Trophoblast cell (in vitro differentiated cells and primary cell): ENCODE measurements around the gene AHDC1.

Experiments
- DNase-seq, 2 donors: peaks; one replicate each; pipeline ENCODE4 v3.0.0-alpha.2; 2016
- H2AFZ ChIP-seq: 2 replicates; pipeline ENCODE4 v1.6.1; 2013; ENCODE audit warnings: low read length, moderate library complexity, mild to moderate bottlenecking; ENCODE audit not compliant: insufficient read depth, poor library complexity
- H2AK5ac ChIP-seq: 2 replicates; pipeline ENCODE4 v1.6.1; 2013; ENCODE audit warnings: mild to moderate bottlenecking, low read length
- H2BK120ac ChIP-seq: 2 replicates; pipeline ENCODE4 v1.6.1; 2013; ENCODE audit warnings: low read length, mild to moderate bottlenecking, moderate library complexity; ENCODE audit not compliant: insufficient read depth, poor library complexity
- H2BK12ac ChIP-seq: 2 replicates; pipeline ENCODE4 v1.6.1; 2013; ENCODE audit warnings: mild to moderate bottlenecking, low read length, moderate library complexity
- H2BK5ac ChIP-seq: 2 replicates; pipeline ENCODE4 v1.6.1; 2013; ENCODE audit warnings: low read length, low read depth, moderate library complexity, mild to moderate bottlenecking; ENCODE audit not compliant: poor library complexity
- H3K14ac ChIP-seq: 2 replicates; pipeline ENCODE4 v1.6.1; 2013; ENCODE audit warnings: mild to moderate bottlenecking, low read length
- H3K18ac ChIP-seq: 2 replicates; pipeline ENCODE4 v1.6.1; 2013; ENCODE audit warnings: mild to moderate bottlenecking, low read length
- H3K23ac ChIP-seq: 2 replicates; pipeline ENCODE4 v1.6.1; 2013; ENCODE audit warnings: low read length
- H3K27ac ChIP-seq: 2 replicates; pipeline ENCODE4 v1.5.1; 2013; ENCODE audit warnings: low read depth, mild to moderate bottlenecking, inconsistent platforms, low read length, moderate library complexity
- H3K27me3 ChIP-seq: 2 replicates; pipeline ENCODE4 v1.6.1; 2013; ENCODE audit warnings: inconsistent platforms, mild to moderate bottlenecking, low read length, moderate library complexity; ENCODE audit not compliant: insufficient read depth
- H3K36me3 ChIP-seq, 2 experiments: 1 replicate in 1 of 2; 2 replicates in 1 of 2; pipeline ENCODE4 v1.6.1; 2013; ENCODE audit warnings: low read length in 2 of 2, mild to moderate bottlenecking in 2 of 2, moderate library complexity in 1 of 2; ENCODE audit not compliant: insufficient read depth in 2 of 2, control insufficient read depth in 1 of 2
- H3K4ac ChIP-seq: 2 replicates; pipeline ENCODE4 v1.6.1; 2013; ENCODE audit warnings: low read depth, mild to moderate bottlenecking, low read length, moderate library complexity
- H3K4me1 ChIP-seq, 2 experiments: 1 replicate in 1 of 2; 2 replicates in 1 of 2; pipeline ENCODE4 v1.6.1; 2013; ENCODE audit warnings: low read length in 2 of 2, mild to moderate bottlenecking in 2 of 2, moderate library complexity in 1 of 2; ENCODE audit not compliant: insufficient read depth in 2 of 2, control insufficient read depth in 1 of 2
- H3K4me2 ChIP-seq: 2 replicates; pipeline ENCODE4 v1.6.1; 2013; ENCODE audit warnings: inconsistent platforms, mild to moderate bottlenecking, low read length, moderate library complexity
- H3K4me3 ChIP-seq: 2 replicates; pipeline ENCODE4 v1.5.1; 2013; ENCODE audit warnings: mild to moderate bottlenecking, low read depth, low read length, inconsistent platforms
- H3K79me1 ChIP-seq: one replicate; pipeline ENCODE4 v1.6.1; 2013; ENCODE audit warnings: low read length
- H3K79me2 ChIP-seq: 2 replicates; pipeline ENCODE4 v1.6.1; 2013; ENCODE audit warnings: low read length, mild to moderate bottlenecking; ENCODE audit not compliant: control insufficient read depth, insufficient read depth, poor library complexity
- H3K9ac ChIP-seq: 2 replicates; pipeline ENCODE4 v1.6.1; 2013; ENCODE audit warnings: mild to moderate bottlenecking, low read length
- H3K9me3 ChIP-seq: 2 replicates; pipeline ENCODE4 v1.6.1; 2013; ENCODE audit warnings: low read depth, mild to moderate bottlenecking, control low read depth, inconsistent platforms, low read length; ENCODE audit not compliant: insufficient read depth
- H4K12ac ChIP-seq: 2 replicates; pipeline ENCODE4 v1.6.1; 2013; ENCODE audit warnings: low read depth, mild to moderate bottlenecking, low read length, moderate library complexity
- H4K8ac ChIP-seq: 2 replicates; pipeline ENCODE4 v1.6.1; 2013; ENCODE audit warnings: low read depth, mild to moderate bottlenecking, low read length, moderate library complexity
- H4K91ac ChIP-seq: one replicate; pipeline ENCODE4 v1.6.1; 2013; ENCODE audit warnings: low read depth, mild to moderate bottlenecking, low read length, moderate library complexity
- WGBS: extraction: QIAGEN DNeasy Blood & Tissue Kit; methylation state at CpG from one replicate; pipeline ENCODE4 v1.1.7; 2013; ENCODE audit warnings: missing lambda C conversion rate; ENCODE audit not compliant: insufficient read length, insufficient coverage; ENCODE audit errors: extremely low coverage; 5-methylcytosine and 5-hydroxymethylcytosine counted together

Gene AHDC1

DNA sequence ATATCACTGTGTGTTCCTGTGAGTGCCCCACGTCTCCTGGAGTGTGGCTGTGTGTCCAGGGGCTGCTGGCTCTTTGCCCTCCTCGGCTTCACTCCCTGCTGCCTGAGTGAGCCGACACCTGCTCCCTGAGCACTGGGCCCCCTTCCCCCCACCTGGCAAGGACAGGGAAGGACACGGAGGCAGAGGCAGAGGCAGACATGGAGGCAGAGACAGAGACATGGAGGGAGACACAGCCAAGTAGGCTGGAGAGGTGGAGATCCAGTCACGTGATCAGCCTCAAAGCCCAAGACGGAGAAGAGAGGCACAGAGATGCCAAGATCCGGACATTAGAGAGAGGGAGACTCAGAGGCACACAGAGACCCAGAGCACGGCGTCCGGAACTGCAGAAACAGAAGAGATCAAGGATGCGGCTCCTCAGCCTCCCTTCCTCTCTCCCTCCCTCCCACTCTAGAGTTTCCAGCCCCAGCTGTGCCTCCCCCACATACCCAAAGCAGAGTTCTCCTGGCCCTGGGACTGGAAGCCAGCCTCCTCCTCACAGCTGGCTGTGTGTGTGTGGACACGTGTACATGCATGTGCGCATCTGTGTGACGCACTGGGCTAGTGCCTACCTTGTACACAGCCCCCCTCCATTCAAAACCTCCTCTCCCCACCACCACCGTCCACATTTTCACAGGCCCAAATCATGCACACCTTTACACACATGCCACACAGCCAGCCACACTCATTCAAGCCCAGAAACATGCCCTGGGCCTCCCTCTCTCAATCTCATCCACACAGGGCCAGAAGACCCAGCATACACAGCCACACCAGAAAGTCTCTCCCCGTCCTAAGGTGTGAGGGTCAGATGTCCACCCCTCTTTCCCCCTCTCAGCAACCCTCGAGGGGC, 74.9 kb downstream of the AHDC1 start:
- peak overlapping the region; percentile 72 for H3K4me2 ChIP-seq
- H3K36me3 ChIP-seq, result peaks cover 23 to 26% of the 10 kb centered on the region in 2 experiments
- no peak overlapping the region for H3K9ac ChIP-seq
- peak overlapping the region; percentile 74 for H3K14ac ChIP-seq
- peak overlapping the region; percentile 58 for H3K27ac ChIP-seq
- H3K4me1 ChIP-seq, result peaks cover 43 to 45% of the 10 kb centered on the region in 2 experiments
- H3K4ac ChIP-seq, result no peak overlapping the region
- no CpG with 5 or more reads among the region's 17 CpGs for WGBS
- peaks cover 29% of the 10 kb centered on the region for H3K79me1 ChIP-seq
- peaks cover under 1% of the 10 kb centered on the region for H3K9me3 ChIP-seq
- H4K8ac ChIP-seq, result peak overlapping the region; percentile 41
- peak overlapping the region; percentile 19 for H2AFZ ChIP-seq
- no peaks in the 10 kb centered on the region for H3K27me3 ChIP-seq
- peak overlapping the region; percentile 10 for H2AK5ac ChIP-seq
- no peak overlapping the region for H2BK5ac ChIP-seq
- H4K91ac ChIP-seq, result peak overlapping the region; percentile 77
- DNase-seq, result peak; percentile 16 to 44
- H2BK12ac ChIP-seq, result peak overlapping the region; percentile 23
- H4K12ac ChIP-seq, result no peak overlapping the region
- no peak overlapping the region for H3K23ac ChIP-seq
- peak overlapping the region; percentile 29 for H2BK120ac ChIP-seq
- H3K18ac ChIP-seq, result peak overlapping the region; percentile 34
- peaks cover 3% of the 10 kb centered on the region for H3K79me2 ChIP-seq
- H3K4me3 ChIP-seq, result no peak overlapping the region

- peak overlapping the region; percentile 66 for H2BK120ac ChIP-seq
- H2AFZ ChIP-seq, result peak overlapping the region; percentile 48
- H3K4me1 ChIP-seq, result peaks cover 52 to 54% of the 10 kb centered on the region in 2 experiments
- peak overlapping the region; percentile 51 for H3K4me3 ChIP-seq
- peaks cover 3% of the 10 kb centered on the region for H3K79me2 ChIP-seq
- H2AK5ac ChIP-seq, result peak overlapping the region; percentile 59
- peak overlapping the region; percentile 72 for H2BK12ac ChIP-seq
- H3K36me3 ChIP-seq, result peaks cover 14 to 17% of the 10 kb centered on the region in 2 experiments
- peak overlapping the region; percentile 79 for H4K8ac ChIP-seq
- peak overlapping the region; percentile 74 for H3K14ac ChIP-seq
- H3K4ac ChIP-seq, result peak overlapping the region; percentile 28
- peaks cover 2% of the 10 kb centered on the region for H3K9me3 ChIP-seq
- peaks cover 36% of the 10 kb centered on the region for H3K79me1 ChIP-seq
- H3K23ac ChIP-seq, result no peak overlapping the region
- H2BK5ac ChIP-seq, result peak overlapping the region; percentile 44
- peak overlapping the region; percentile 77 for H4K91ac ChIP-seq
- H4K12ac ChIP-seq, result peak overlapping the region; percentile 75
- H3K27me3 ChIP-seq, result no peaks in the 10 kb centered on the region
- no CpG with 5 or more reads among the region's 71 CpGs for WGBS
- peak overlapping the region; percentile 78 for H3K18ac ChIP-seq
- H3K27ac ChIP-seq, result peak overlapping the region; percentile 58
- peak; percentile 96 to 99 for DNase-seq
- no peak overlapping the region for H3K9ac ChIP-seq
- H3K4me2 ChIP-seq, result peak overlapping the region; percentile 72
These were observed 75.8 kb downstream of the AHDC1 start for GRCh38 chr1:27527890-27528817.

GRCh38 chr1:27527223-27527889, 76.6 kb downstream of the AHDC1 start:
- H2BK5ac ChIP-seq, result peak overlapping the region; percentile 44
- WGBS, result no CpG with 5 or more reads among the region's 27 CpGs

More at GRCh38 chr1:27527223-27527889, 76.6 kb downstream of the AHDC1 start:
- peaks cover 3% of the 10 kb centered on the region for H3K79me2 ChIP-seq
- no peak overlapping the region for H3K23ac ChIP-seq
- H3K9me3 ChIP-seq, result peaks cover 2% of the 10 kb centered on the region
- H2AFZ ChIP-seq, result peak overlapping the region; percentile 48
- H3K4me3 ChIP-seq, result peak overlapping the region; percentile 51
- H3K14ac ChIP-seq, result peak overlapping the region; percentile 74
- H3K27me3 ChIP-seq, result no peaks in the 10 kb centered on the region
- peak overlapping the region; percentile 72 for H2BK12ac ChIP-seq
- H4K8ac ChIP-seq, result peak overlapping the region; percentile 79
- peaks cover 6 to 9% of the 10 kb centered on the region in 2 experiments for H3K36me3 ChIP-seq
- peak overlapping the region; percentile 72 for H3K4me2 ChIP-seq
- no peak overlapping the region for H3K9ac ChIP-seq
- peak overlapping the region; percentile 58 for H3K27ac ChIP-seq
- H3K79me1 ChIP-seq, result peaks cover 44% of the 10 kb centered on the region
- peak overlapping the region; percentile 59 for H2AK5ac ChIP-seq
- DNase-seq, result peak; percentile 80 to 89
- peak overlapping the region; percentile 78 for H3K18ac ChIP-seq
- no peak overlapping the region for H3K4ac ChIP-seq
- peaks cover 60 to 62% of the 10 kb centered on the region in 2 experiments for H3K4me1 ChIP-seq
- H4K91ac ChIP-seq, result peak overlapping the region; percentile 77
- H4K12ac ChIP-seq, result no peak overlapping the region
- H2BK120ac ChIP-seq, result peak overlapping the region; percentile 66
